IgD-negative memory B cell (primary cell): ENCODE results near the gene COG1. TPM values are rescaled to one million over a fixed set of nuclear protein-coding genes. Genes with fewer than 3 reads are reported as not detected.

Experiments
- H3K27ac Mint-ChIP-seq, 3 donors: one replicate each; pipeline ENCODE4 v1.8.0; 2020 to 2022; ENCODE audit warnings: mild to moderate bottlenecking in 3 of 3, mixed read lengths in 3 of 3, moderate library complexity in 1 of 3
- H3K27me3 Mint-ChIP-seq: one replicate; pipeline ENCODE4 v1.8.0; 2021; ENCODE audit warnings: mixed read lengths
- H3K36me3 Mint-ChIP-seq: one replicate; pipeline ENCODE4 v1.8.0; 2020; ENCODE audit warnings: mild to moderate bottlenecking, mixed read lengths
- H3K4me1 Mint-ChIP-seq, 3 donors: one replicate each; pipeline ENCODE4 v1.8.0; 2020 to 2022; ENCODE audit warnings: mixed read lengths in 3 of 3, mild to moderate bottlenecking in 1 of 3
- H3K4me3 Mint-ChIP-seq, 4 donors: one replicate each; pipeline ENCODE4 v1.8.0; 2020 to 2022; ENCODE audit warnings: mild to moderate bottlenecking in 4 of 4, mixed read lengths in 4 of 4, moderate library complexity in 3 of 4
- H3K9me3 Mint-ChIP-seq, 3 donors: one replicate each; pipeline ENCODE4 v1.8.0; 2020 to 2021; ENCODE audit warnings: mixed read lengths in 3 of 3, mild to moderate bottlenecking in 1 of 3
- polyA plus RNA-seq: library from polyadenylated mRNA; unstranded; fragments of 300-500 nt; fragmentation: Illumina TruSeq; gene quantifications from one replicate; pipeline ENCODE4 v1.2.3, GENCODE V29; 2021

Gene COG1
- polyA plus RNA-seq, 1 donor from 2014 or later = 24.3 TPM

DNA sequence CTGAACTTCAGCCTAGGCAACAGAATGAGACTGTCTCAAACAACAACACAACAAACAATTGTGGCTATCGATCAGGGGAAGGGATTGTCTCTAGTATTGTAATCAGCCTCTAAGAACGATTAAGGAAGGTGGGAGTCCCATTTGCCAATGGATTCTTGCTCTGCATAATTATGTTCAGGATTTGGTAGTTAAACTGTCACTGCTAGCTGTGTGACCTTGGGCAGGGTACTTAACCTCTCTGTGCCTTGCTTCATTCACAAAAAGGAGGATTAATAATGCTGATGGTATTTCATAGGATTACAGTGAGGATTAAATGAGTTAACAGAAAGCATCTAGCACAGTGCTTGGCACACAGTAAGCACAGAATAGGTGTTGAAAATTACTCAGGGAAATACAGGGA is 34.7 kb upstream of the COG1 start:
- Mint-ChIP-seq H3K27me3 (peaks cover 30% of the 10 kb centered on the region), H3K4me3 (no peak overlapping the region), H3K27ac (peak overlapping the region in 1 of 3 donors; percentile 31), H3K36me3 (no peaks in the 10 kb centered on the region), H3K9me3 (no peaks in the 10 kb centered on the region), H3K4me1 (peaks cover 2 to 3% (median 3%) of the 10 kb centered on the region in 3 donors)

DNA sequence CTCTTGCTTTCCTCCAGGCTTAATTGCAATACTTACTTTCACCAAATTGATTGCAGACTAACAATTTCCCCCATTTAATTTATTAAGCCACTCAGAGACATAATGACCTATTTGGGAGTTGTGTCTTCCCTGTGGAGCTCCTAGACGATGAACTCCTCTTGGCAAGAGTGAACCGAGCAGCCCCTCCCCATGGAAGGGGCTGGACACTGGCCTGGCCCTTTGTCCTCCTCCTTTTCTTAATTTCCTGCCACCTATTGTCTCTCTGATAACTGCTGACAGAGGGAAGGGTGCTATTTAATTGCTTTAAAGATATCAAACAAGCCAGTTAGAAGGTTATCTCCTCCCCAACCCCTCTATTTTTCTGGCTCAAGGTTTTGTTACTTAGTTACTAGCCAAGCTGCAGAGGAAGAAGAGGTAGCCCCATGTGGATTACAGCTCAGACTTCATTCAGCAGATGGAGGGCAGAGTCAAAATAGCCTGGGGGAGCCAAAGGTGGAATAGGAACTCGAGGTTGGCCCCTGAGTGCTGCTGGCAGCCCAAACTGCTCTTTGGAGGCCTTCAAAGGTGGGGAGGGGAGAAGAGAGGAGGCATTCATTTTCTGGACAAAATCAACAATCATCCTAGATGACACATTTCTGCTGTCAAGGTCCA is 31.8 kb upstream of the COG1 start:
- H3K4me3 Mint-ChIP-seq = no peak overlapping the region
- peaks cover 55% of the 10 kb centered on the region for H3K27me3 Mint-ChIP-seq
- no peak overlapping the region for H3K27ac Mint-ChIP-seq
- H3K4me1 Mint-ChIP-seq = peaks cover 2 to 16% (median 3%) of the 10 kb centered on the region in 3 donors
- H3K9me3 Mint-ChIP-seq = no peaks in the 10 kb centered on the region
- no peaks in the 10 kb centered on the region for H3K36me3 Mint-ChIP-seq

DNA sequence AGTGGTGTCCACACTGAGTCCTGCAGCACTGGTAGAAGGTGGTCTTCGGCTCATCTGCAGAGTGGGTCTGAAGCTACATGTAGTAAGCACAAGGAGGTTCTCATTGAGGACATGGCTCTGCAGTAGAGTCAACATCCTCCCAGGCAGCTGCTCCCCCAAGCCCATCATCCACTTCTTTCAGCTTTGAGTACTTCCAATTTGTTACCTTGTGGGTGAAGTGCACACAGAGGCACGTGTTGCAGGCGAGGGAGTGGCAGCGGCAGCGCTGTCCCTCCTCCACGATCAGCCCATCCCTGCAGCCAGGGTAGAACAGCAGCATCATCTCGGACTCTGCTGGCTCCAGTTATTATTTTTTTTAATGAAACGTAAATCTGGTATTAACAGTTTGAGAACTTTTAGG is 29.8 kb upstream of the COG1 start:
- Mint-ChIP-seq H3K27ac (no peak overlapping the region), H3K27me3 (peaks cover 68% of the 10 kb centered on the region), H3K4me3 (peak overlapping the region in 1 of 4 donors; percentile 65), H3K4me1 (peaks cover 8 to 27% (median 16%) of the 10 kb centered on the region in 3 donors), H3K36me3 (no peaks in the 10 kb centered on the region), H3K9me3 (no peaks in the 10 kb centered on the region)

DNA sequence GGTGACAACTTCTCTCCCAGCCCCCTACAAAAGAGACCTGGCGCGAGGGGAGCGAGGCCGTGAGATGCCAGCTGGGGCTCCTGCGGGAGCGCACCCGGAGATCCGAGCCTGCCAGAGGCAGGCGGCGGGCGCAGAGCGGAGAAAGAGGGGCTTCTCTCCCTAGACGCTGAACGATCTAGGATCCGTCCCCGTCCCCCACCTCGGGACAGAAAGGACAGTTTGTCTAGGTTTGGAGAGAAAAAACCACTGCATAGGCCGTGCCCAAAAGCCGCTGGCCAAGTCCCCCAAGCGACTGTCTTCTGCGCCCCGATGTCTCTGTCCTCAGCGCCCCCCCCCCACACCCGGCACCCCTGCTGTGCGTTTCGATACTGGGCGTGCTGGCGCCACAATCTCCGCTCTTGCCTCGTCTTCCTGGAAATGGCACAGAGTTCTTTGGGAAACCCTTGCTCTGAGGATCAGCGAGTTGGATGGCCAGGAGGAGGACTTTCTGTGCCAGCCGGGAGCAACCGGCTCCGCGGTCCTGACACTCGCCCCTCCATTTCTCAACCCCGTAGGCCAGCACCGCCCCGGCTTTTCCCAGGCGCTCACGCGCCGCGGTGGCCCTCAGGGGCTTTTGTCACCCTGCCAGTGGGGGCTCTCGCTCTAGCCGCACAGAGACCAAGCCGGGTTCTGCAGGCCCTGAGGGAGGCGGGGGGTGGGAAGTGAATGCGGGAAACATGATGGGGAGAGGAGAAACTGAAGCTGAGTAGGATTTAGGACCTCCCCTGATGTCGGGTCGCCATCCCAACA is 27.0 kb upstream of the COG1 start:
- H3K36me3 Mint-ChIP-seq = no peaks in the 10 kb centered on the region

GRCh38 chr17:73166731-73167581 is 25.9 kb upstream of the COG1 start:
- H3K4me3 Mint-ChIP-seq = peak overlapping the region; percentile 12 to 74 (median 66)
- peaks cover 0 to 2% (median 0%) of the 10 kb centered on the region in 3 donors for H3K9me3 Mint-ChIP-seq
- H3K36me3 Mint-ChIP-seq = no peaks in the 10 kb centered on the region
- H3K4me1 Mint-ChIP-seq = peaks cover 9 to 27% (median 16%) of the 10 kb centered on the region in 3 donors
- peaks cover 48% of the 10 kb centered on the region for H3K27me3 Mint-ChIP-seq
- no peak overlapping the region for H3K27ac Mint-ChIP-seq

More for the DNA sequence above, 27.0 kb upstream of the COG1 start:
- H3K4me1 Mint-ChIP-seq = peaks cover 9 to 27% (median 16%) of the 10 kb centered on the region in 3 donors
- H3K27me3 Mint-ChIP-seq = peaks cover 57% of the 10 kb centered on the region
- no peak overlapping the region for H3K27ac Mint-ChIP-seq
- peak overlapping the region; percentile 22 to 74 (median 69) for H3K4me3 Mint-ChIP-seq
- H3K9me3 Mint-ChIP-seq = peaks cover 0 to 2% (median 0%) of the 10 kb centered on the region in 3 donors

DNA sequence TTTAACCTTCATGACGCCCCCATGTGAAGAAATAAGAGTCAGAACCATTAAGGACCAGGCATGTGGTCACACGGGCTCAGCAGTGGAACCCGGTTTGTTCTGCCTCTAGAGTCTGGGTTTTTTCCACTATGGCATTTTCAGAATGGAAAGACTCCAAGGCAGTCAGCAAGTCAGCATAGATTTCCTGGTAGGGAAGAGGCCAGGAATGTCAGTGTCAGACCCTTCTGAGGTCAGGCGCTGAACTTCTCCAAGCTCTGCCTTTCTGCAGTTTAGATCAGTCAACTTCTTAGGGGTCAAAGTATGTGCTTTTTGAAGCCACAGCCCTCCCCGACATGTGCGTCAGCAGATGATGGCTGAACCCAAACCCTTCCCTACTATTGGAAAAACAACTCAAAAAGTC is 24.2 kb upstream of the COG1 start:
- Mint-ChIP-seq H3K9me3 (peaks cover 0 to 2% (median 0%) of the 10 kb centered on the region in 3 donors), H3K27me3 (peaks cover 36% of the 10 kb centered on the region), H3K4me1 (peaks cover 8 to 25% (median 13%) of the 10 kb centered on the region in 3 donors), H3K4me3 (no peak overlapping the region), H3K36me3 (no peaks in the 10 kb centered on the region), H3K27ac (no peak overlapping the region)

GRCh38 chr17:73170324-73170723 is 22.5 kb upstream of the COG1 start:
- Mint-ChIP-seq H3K4me3 (no peak overlapping the region), H3K9me3 (peaks cover 0 to 2% (median 0%) of the 10 kb centered on the region in 3 donors), H3K4me1 (peaks cover 8 to 16% (median 13%) of the 10 kb centered on the region in 3 donors), H3K27me3 (peaks cover 25% of the 10 kb centered on the region), H3K27ac (no peak overlapping the region), H3K36me3 (no peaks in the 10 kb centered on the region)

- Mint-ChIP-seq H3K36me3 (no peaks in the 10 kb centered on the region), H3K4me3 (no peak overlapping the region), H3K9me3 (peaks cover 0 to 3% (median 1%) of the 10 kb centered on the region in 3 donors), H3K4me1 (peaks cover 1 to 4% (median 1%) of the 10 kb centered on the region in 3 donors), H3K27ac (no peak overlapping the region), H3K27me3 (peaks cover 8% of the 10 kb centered on the region)
These were observed 20.6 kb upstream of the COG1 start for GRCh38 chr17:73172252-73172651.

GRCh38 chr17:73174126-73174525 is 18.7 kb upstream of the COG1 start:
- Mint-ChIP-seq H3K4me1 (peaks cover 0 to 1% (median 0%) of the 10 kb centered on the region in 3 donors), H3K27me3 (no peaks in the 10 kb centered on the region), H3K4me3 (no peak overlapping the region), H3K27ac (no peak overlapping the region), H3K36me3 (no peaks in the 10 kb centered on the region), H3K9me3 (peaks cover 0 to 3% (median 1%) of the 10 kb centered on the region in 3 donors)

DNA sequence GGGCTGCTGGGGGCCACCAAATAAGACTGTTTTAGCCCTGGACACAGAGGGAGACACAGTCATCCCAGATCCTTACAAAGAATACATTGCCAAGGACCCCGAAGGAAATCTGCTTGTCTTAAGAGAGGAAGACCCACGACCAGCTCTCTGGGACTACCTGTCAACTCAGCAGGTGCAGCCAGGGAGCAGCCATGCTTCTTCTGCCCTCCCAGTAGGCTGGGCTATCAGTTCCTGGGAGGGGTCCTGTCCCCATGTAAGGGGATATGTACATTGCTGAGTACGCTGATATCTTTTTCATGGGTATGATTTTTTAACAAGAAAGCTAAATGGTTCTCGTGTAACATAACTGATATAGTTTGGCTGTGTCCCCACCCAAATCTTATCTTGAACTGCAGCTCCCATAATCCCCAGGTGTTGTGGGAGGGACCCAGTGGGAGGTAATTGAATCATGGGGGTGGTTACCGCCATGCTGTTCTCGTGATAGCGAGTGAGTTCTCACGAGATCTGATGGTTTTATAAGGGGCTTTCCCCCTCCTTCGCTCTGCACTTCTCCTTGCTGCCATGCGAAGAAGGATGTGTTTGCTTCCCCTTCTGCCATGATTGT is 16.8 kb upstream of the COG1 start:
- Mint-ChIP-seq H3K27ac (no peak overlapping the region), H3K4me1 (no peaks in the 10 kb centered on the region), H3K36me3 (no peaks in the 10 kb centered on the region), H3K9me3 (peaks cover 0 to 1% (median 1%) of the 10 kb centered on the region in 3 donors), H3K27me3 (no peaks in the 10 kb centered on the region), H3K4me3 (no peak overlapping the region)

DNA sequence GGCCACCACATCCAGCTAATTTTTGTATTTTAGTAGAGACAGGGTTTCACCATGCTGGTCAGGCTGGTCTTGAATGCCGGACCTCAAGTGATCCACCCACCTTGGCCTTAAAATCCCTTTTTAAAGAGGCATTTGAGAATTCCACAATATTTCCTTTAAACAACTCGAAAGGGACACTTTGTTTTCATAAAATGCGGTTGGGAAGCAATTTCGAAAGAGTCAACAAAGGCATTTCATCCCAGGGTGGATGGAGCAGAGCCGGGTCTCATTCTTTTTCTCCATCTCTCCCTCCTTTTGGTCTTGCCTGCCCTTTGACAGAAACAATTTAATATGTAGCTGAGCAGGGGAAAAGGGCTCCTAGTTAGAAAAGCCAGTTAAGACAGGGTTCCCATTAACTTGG is 13.5 kb upstream of the COG1 start:
- Mint-ChIP-seq H3K36me3 (no peaks in the 10 kb centered on the region), H3K4me1 (no peaks in the 10 kb centered on the region), H3K27me3 (no peaks in the 10 kb centered on the region), H3K4me3 (no peak overlapping the region), H3K27ac (no peak overlapping the region), H3K9me3 (peaks cover 0 to 1% (median 1%) of the 10 kb centered on the region in 3 donors)

- Mint-ChIP-seq H3K9me3 (peaks cover 0 to 1% (median 1%) of the 10 kb centered on the region in 3 donors), H3K27me3 (no peaks in the 10 kb centered on the region), H3K4me1 (no peaks in the 10 kb centered on the region), H3K36me3 (no peaks in the 10 kb centered on the region), H3K27ac (no peak overlapping the region), H3K4me3 (no peak overlapping the region)
These were observed 13.0 kb upstream of the COG1 start for GRCh38 chr17:73179878-73180277.

GRCh38 chr17:73182616-73183310 is 10.1 kb upstream of the COG1 start:
- Mint-ChIP-seq H3K27ac (no peak overlapping the region), H3K4me3 (no peak overlapping the region), H3K4me1 (no peaks in the 10 kb centered on the region), H3K36me3 (no peaks in the 10 kb centered on the region), H3K27me3 (no peaks in the 10 kb centered on the region), H3K9me3 (no peaks in the 10 kb centered on the region)
